Thyroid gland (tissue), 4 donors: Measurements from ENCODE around the gene MYO16. TPM values are rescaled to one million over a fixed set of nuclear protein-coding genes. Genes with fewer than 3 reads are reported as not detected.

Source experiments
- DNase-seq, 2 donors: peaks; one replicate each; pipeline ENCODE4 v3.0.0-alpha.2; 2019
- H3K27ac ChIP-seq, 3 donors: fragments of 200-600 bp; sonication (generic); 1 replicate in 2 of 3; 2 replicates in 1 of 3; pipeline ENCODE4 v1.5.1; 2016 to 2019; ENCODE audit warnings: mild to moderate bottlenecking in 1 of 3, moderate library complexity in 1 of 3
- H3K27me3 ChIP-seq: fragments of 200-600 bp; sonication (generic); one replicate; pipeline ENCODE4 v1.5.1; 2019
- H3K36me3 ChIP-seq, 2 donors: fragments of 200-600 bp; sonication (generic); one replicate each; pipeline ENCODE4 v1.5.1; 2016 to 2019
- H3K4me1 ChIP-seq, 2 donors: fragments of 200-600 bp; sonication (generic); one replicate each; pipeline ENCODE4 v1.5.1; 2017 to 2019
- H3K4me3 ChIP-seq, 3 donors: fragments of 200-600 bp; sonication (generic); replicated peaks in 1 of 3; 1 replicate in 2 of 3; 2 replicates in 1 of 3; pipeline ENCODE4 v1.5.1; 2016; ENCODE audit warnings: mild to moderate bottlenecking in 1 of 3
- H3K9me3 ChIP-seq: fragments of 200-600 bp; sonication (generic); one replicate; pipeline ENCODE4 v1.5.1; 2017
- POLR2A ChIP-seq, 2 donors: fragments of 450-650 bp; IDR thresholded peaks; one replicate each; pipeline ENCODE4 v1.6.1; 2017; ENCODE audit warnings: antibody characterized with exemption in 2 of 2, mild to moderate bottlenecking in 2 of 2, moderate library complexity in 1 of 2
- WGBS, 2 donors: methylation state at CpG; one replicate each; pipeline ENCODE4 v1.1.5; 2017; 5-methylcytosine and 5-hydroxymethylcytosine counted together
- intact Hi-C: fragments of 100-400 bp; cut with DNase I; formaldehyde crosslinking; loops from one replicate; pipeline ENCODE4 v1.15.1; 2023
- total RNA-seq, 4 donors: library from RNA; depleted of rRNA; stranded (reverse); fragments of >200 nt; gene quantifications; one replicate each; pipeline ENCODE4 v1.2.3, GENCODE V29; 2016
- TF ChIP-seq, protein P1 (sequence below), 6 experiments: fragments of 200-600 bp in 3 of 6; fragments of 450-650 bp in 3 of 6; sonication (generic) in 3 of 6; IDR thresholded peaks; one replicate each; pipeline ENCODE4 v1.5.1; 2016 to 2019; ENCODE audit warnings: antibody characterized with exemption in 6 of 6, mild to moderate bottlenecking in 2 of 6, inconsistent platforms in 1 of 6, moderate library complexity in 1 of 6

The MYO16 gene
- total RNA-seq, 4 donors from 2014 or later: 0.10 to 0.13 (median 0.13) TPM; not detected in 1

DNA sequence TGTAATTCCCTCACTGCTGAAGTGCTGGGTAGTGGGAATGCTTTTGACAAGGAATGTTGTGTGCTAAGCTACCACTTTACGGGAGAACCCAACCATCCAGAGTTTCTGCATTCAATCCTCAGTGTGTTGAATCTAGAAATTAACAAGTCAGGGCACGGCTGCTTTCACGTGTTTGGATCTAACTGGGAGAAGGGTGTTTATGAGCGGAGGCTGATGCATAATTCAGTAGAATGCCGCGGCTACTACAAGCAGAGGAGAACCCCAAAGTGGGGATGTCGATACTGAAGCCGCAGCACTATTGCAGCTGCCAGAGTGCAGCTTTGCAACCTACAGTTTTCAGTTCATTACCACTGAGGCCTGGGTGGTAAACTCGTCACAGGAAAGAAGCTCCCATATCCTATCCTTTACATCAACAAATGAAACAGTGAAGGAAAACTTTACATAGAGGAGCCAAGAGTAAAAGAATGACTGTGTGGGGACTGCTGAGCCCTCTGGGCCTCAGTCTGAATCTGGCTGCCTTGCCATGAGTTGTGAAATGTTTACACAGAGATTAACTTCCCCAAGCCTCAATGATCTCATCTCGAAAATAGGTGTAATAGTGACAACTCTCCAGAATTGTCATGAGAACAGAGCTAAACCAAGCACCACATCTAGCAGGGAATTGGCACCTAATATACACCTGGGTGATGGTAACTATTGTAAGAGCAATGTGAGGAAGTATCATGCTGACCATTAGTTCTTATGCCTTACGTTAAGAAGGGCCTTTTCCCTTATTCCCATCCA is 531.7 kb downstream of the MYO16 start:
- Histone ChIP-seq H3K36me3 (no peaks in the 10 kb centered on the region), H3K27me3 (no peaks in the 10 kb centered on the region), H3K9me3 (no peaks in the 10 kb centered on the region), H3K4me3 (no peak overlapping the region), H3K27ac (no peak overlapping the region), H3K4me1 (peaks cover 0 to 1% of the 10 kb centered on the region in 2 donors)
- no peak for DNase-seq
- intact Hi-C loops: no loop called here
- 91 to 95% methylated on average over 11 of the region's 11 CpGs for WGBS, 2 donors
- TF ChIP-seq, protein P1, sequence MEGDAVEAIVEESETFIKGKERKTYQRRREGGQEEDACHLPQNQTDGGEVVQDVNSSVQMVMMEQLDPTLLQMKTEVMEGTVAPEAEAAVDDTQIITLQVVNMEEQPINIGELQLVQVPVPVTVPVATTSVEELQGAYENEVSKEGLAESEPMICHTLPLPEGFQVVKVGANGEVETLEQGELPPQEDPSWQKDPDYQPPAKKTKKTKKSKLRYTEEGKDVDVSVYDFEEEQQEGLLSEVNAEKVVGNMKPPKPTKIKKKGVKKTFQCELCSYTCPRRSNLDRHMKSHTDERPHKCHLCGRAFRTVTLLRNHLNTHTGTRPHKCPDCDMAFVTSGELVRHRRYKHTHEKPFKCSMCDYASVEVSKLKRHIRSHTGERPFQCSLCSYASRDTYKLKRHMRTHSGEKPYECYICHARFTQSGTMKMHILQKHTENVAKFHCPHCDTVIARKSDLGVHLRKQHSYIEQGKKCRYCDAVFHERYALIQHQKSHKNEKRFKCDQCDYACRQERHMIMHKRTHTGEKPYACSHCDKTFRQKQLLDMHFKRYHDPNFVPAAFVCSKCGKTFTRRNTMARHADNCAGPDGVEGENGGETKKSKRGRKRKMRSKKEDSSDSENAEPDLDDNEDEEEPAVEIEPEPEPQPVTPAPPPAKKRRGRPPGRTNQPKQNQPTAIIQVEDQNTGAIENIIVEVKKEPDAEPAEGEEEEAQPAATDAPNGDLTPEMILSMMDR (IDR thresholded peaks at IDR 0.05): no peak
- no peak for TF ChIP-seq POLR2A (IDR thresholded peaks at IDR 0.05)

DNA sequence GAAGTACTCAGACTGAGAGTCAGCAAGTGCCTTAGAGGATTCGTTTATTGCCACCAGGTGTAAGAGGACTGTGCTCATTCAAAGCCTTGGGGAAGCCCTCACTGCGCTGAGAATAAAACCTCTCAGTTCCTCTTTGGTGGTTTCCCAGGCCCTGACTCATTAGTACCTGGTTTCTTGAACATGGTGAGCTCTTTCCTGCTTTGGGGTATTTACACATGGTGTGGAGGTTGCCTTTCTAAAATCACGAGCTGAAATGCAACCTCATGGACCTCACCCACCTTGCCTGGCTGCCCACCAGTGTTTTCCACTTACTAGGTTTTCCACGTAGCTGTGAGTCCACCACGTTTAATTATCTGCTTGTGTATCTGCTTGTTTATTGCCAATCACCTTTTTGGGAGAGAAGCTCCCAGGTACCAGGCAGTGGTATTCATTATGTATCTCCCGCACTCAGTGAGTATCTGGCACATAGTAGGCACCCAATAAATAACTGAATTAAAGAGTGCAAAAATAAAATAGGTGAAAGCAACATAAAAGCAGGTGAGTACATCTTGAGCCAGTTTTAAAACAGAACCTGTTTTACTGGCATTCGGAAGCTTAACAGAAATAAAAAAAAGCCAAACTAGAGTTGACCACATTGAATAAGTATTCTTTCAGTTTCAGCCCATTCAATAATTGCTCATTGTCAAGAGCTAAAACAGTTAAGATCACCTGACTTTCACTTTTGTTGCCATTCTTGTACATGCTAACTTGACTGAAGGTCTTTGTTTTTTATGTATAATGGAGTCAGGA is 533.0 kb downstream of the MYO16 start:
- no peak for TF ChIP-seq POLR2A (IDR thresholded peaks at IDR 0.05)
- TF ChIP-seq, protein P1 (IDR thresholded peaks at IDR 0.05): no peak
- H3K27me3 ChIP-seq: no peaks in the 10 kb centered on the region
- 66 to 69% methylated on average over 7 of the region's 7 CpGs for WGBS, 2 donors
- H3K36me3 ChIP-seq: no peaks in the 10 kb centered on the region
- intact Hi-C loops: no loop called here
- no peak overlapping the region for H3K4me3 ChIP-seq
- no peaks in the 10 kb centered on the region for H3K4me1 ChIP-seq
- H3K9me3 ChIP-seq: no peaks in the 10 kb centered on the region
- no peak overlapping the region for H3K27ac ChIP-seq
- peak in 1 of 2 donors; percentile 30 for DNase-seq

DNA sequence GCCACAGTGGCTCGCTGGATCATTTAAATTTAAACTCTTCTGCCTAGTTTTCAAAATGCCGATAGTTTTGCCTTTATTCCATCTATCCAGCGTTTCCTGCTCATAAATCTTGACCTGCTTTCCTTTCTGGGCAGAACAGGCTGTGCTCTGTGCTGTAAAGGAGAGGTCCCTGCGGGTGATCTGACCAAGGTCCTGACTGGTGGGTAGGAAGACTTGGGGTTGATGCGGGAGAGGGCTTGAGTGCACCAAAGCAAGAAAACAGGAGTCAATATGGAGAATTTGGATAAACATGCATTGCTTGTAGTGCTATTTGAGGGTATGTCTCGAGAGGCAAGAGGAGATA is 533.6 kb downstream of the MYO16 start:
- no peak overlapping the region for H3K4me3 ChIP-seq
- intact Hi-C loops: no loop called here
- no peaks in the 10 kb centered on the region for H3K36me3 ChIP-seq
- H3K27ac ChIP-seq: no peak overlapping the region
- TF ChIP-seq, protein P1 (IDR thresholded peaks at IDR 0.05): no peak
- TF ChIP-seq POLR2A (IDR thresholded peaks at IDR 0.05): no peak
- H3K4me1 ChIP-seq: no peaks in the 10 kb centered on the region
- DNase-seq: no peak
- WGBS, 2 donors: 85 to 89% methylated on average over 6 of the region's 6 CpGs
- no peaks in the 10 kb centered on the region for H3K9me3 ChIP-seq
- no peaks in the 10 kb centered on the region for H3K27me3 ChIP-seq

DNA sequence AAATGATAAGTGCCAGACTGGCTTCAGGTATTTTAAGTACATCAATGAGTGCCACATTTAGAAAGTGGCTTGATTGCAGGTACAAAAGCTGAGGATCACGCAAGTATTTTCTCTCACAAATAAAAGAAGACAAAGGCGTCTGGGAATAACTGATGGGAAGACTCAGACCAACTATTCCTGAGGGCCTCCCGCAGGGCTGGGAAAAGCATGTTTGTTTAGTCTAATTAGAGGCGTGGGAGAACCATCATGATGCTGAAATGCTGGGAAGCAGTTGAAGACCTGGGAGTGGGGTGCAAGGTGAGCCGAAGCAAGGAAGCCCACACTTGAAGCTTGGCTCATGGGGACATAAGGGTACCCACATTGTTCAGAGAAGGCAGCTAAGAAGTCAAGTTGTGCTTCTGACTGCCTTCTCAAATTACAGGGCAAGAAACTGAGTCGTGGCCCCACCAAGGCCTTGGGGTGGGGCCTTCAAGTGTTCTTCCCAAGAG is 536.0 kb downstream of the MYO16 start:
- intact Hi-C loops: no loop called here

More for the DNA sequence above, 536.0 kb downstream of the MYO16 start:
- Histone ChIP-seq H3K27me3 (no peaks in the 10 kb centered on the region), H3K4me3 (no peak overlapping the region), H3K9me3 (no peaks in the 10 kb centered on the region), H3K4me1 (no peaks in the 10 kb centered on the region), H3K27ac (no peak overlapping the region), H3K36me3 (no peaks in the 10 kb centered on the region)
- 66 to 67% methylated on average over 6 of the region's 6 CpGs for WGBS, 2 donors
- TF ChIP-seq, protein P1 (IDR thresholded peaks at IDR 0.05): no peak
- no peak for TF ChIP-seq POLR2A (IDR thresholded peaks at IDR 0.05)
- no peak for DNase-seq
